Smooth muscle cell (in vitro differentiated cells): ENCODE measurements around the gene KDM2A. TPM values are rescaled to one million over a fixed set of nuclear protein-coding genes. Genes with fewer than 3 reads are reported as not detected.

Experiments used
- DNase-seq: peaks from one replicate; lab custom pipeline; 2025; ENCODE audit not compliant: unreplicated experiment; lab: John Stamatoyannopoulos, UW
- H2AFZ ChIP-seq: fragments of 200-600 bp; sonication (generic); 2 replicates; pipeline ENCODE4 v1.6.0; 2016; ENCODE audit warnings: antibody characterized with exemption, low read depth, mild to moderate bottlenecking
- H3F3A ChIP-seq: fragments of 200-600 bp; sonication (generic); 2 replicates; pipeline ENCODE4 v1.6.0; 2017; ENCODE audit warnings: antibody characterized with exemption, low read depth
- H3K27ac ChIP-seq: fragments of 200-600 bp; sonication (generic); 2 replicates; pipeline ENCODE4 v1.5.1; 2016; ENCODE audit warnings: low read depth, mild to moderate bottlenecking
- H3K27me3 ChIP-seq: fragments of 200-600 bp; sonication (generic); 2 replicates; pipeline ENCODE4 v1.6.1; 2016; ENCODE audit warnings: low read depth, mild to moderate bottlenecking
- H3K36me3 ChIP-seq: fragments of 200-600 bp; sonication (generic); 2 replicates; pipeline ENCODE4 v1.5.1; 2016; ENCODE audit warnings: low read depth
- H3K4me1 ChIP-seq: fragments of 200-600 bp; sonication (generic); 2 replicates; pipeline ENCODE4 v1.5.1; 2016; ENCODE audit warnings: low read depth
- H3K4me2 ChIP-seq: fragments of 200-600 bp; sonication (generic); 2 replicates; pipeline ENCODE4 v1.6.0; 2016; ENCODE audit warnings: mild to moderate bottlenecking
- H3K4me3 ChIP-seq: fragments of 200-600 bp; sonication (generic); 2 replicates; pipeline ENCODE4 v1.5.1; 2016; ENCODE audit warnings: mild to moderate bottlenecking
- H3K79me2 ChIP-seq: fragments of 200-600 bp; sonication (generic); 2 replicates; pipeline ENCODE4 v1.6.0; 2016; ENCODE audit warnings: low read depth, mild to moderate bottlenecking
- H3K9ac ChIP-seq: fragments of 200-600 bp; sonication (generic); 2 replicates; pipeline ENCODE4 v1.6.0; 2016; ENCODE audit warnings: low read depth
- H3K9me3 ChIP-seq: fragments of 200-600 bp; sonication (generic); replicated peaks from 2 replicates; pipeline ENCODE4 v1.5.1; 2016; ENCODE audit warnings: low read depth
- H4K20me1 ChIP-seq: fragments of 200-600 bp; sonication (generic); 2 replicates; pipeline ENCODE4 v1.6.0; 2016; ENCODE audit warnings: low read depth
- WGBS: methylation state at CpG from one replicate; pipeline ENCODE4 v1.1.7; 2016; ENCODE audit warnings: low lambda C conversion rate; 5-methylcytosine and 5-hydroxymethylcytosine counted together
- polyA plus RNA-seq: library from polyadenylated mRNA; unstranded; fragments of >200 nt; fragmentation: Nextera tagmentation; extraction: Ambion mirVana; gene quantifications from 2 replicates; pipeline ENCODE4 v1.2.1, GENCODE V29; 2016
- total RNA-seq: library from RNA; depleted of rRNA; stranded (reverse); fragments of >200 nt; gene quantifications from 2 replicates; pipeline ENCODE4 v1.2.3, GENCODE V29; 2014
- TF ChIP-seq, protein P1 (sequence below): fragments of 200-600 bp; sonication (generic); IDR thresholded peaks from 2 replicates; pipeline ENCODE4 v1.5.1; 2017; ENCODE audit warnings: borderline replicate concordance, mild to moderate bottlenecking, antibody characterized with exemption; ENCODE audit not compliant: insufficient read depth, poor library complexity, severe bottlenecking

The KDM2A gene
- total and polyA plus RNA-seq, 2 experiments from 2014 or later: 18.9 to 44.9 TPM

DNA sequence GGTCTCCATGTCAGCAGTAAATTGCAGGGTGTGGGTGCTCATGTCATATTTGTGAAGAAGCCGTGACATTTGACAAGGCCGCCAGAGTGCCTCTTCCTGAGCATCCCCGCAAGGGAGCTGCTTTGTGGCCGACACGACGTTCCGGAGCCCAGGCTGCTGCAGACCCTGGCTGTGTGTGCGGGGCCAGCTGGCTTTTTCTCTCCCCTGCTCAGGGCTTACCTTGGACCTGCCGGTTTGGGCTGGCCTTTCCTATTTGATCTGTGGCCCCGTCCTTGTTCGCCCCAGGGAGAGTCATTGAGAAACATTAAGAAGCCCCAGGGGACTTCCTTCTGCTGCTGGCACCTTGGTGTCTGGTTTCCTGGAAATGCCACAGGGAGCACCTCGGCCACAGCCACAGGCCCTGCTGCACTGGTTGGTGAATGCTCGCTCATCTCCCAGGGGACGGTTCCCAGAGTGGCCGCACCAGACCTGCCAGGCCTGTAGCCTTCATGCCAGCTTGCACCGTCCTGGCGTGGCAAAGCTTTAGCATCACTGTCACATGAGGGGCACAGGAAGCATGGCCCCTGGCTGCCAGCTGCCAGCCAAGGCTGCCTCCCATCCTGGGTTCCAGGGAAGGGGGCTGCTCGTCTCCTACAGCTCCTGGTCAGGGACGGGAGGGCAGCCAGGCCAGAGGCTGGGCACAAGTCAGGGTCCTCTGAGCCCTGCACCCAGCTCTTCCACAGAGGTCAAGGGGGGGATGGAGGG lies 152.7 kb downstream of the KDM2A start:
- TF ChIP-seq, protein P1, sequence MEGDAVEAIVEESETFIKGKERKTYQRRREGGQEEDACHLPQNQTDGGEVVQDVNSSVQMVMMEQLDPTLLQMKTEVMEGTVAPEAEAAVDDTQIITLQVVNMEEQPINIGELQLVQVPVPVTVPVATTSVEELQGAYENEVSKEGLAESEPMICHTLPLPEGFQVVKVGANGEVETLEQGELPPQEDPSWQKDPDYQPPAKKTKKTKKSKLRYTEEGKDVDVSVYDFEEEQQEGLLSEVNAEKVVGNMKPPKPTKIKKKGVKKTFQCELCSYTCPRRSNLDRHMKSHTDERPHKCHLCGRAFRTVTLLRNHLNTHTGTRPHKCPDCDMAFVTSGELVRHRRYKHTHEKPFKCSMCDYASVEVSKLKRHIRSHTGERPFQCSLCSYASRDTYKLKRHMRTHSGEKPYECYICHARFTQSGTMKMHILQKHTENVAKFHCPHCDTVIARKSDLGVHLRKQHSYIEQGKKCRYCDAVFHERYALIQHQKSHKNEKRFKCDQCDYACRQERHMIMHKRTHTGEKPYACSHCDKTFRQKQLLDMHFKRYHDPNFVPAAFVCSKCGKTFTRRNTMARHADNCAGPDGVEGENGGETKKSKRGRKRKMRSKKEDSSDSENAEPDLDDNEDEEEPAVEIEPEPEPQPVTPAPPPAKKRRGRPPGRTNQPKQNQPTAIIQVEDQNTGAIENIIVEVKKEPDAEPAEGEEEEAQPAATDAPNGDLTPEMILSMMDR: no peak
- no peak overlapping the region for H3K9ac ChIP-seq
- H3K4me3 ChIP-seq: no peak overlapping the region
- H3K27me3 ChIP-seq: no peaks in the 10 kb centered on the region
- no peak overlapping the region for H3K4me2 ChIP-seq
- no peak overlapping the region for H2AFZ ChIP-seq
- H3F3A ChIP-seq: no peaks in the 10 kb centered on the region
- H3K9me3 ChIP-seq: no peaks in the 10 kb centered on the region
- peaks cover 30% of the 10 kb centered on the region for H3K4me1 ChIP-seq
- WGBS: 89% methylated on average over 19 of the region's 19 CpGs
- peaks cover 92% of the 10 kb centered on the region for H4K20me1 ChIP-seq
- no peak overlapping the region for H3K27ac ChIP-seq
- H3K79me2 ChIP-seq: peaks cover 97% of the 10 kb centered on the region
- no peak for DNase-seq
- H3K36me3 ChIP-seq: no peaks in the 10 kb centered on the region

- no peak overlapping the region for H2AFZ ChIP-seq
- H3K4me2 ChIP-seq: no peak overlapping the region
- H3K36me3 ChIP-seq: no peaks in the 10 kb centered on the region
- no peaks in the 10 kb centered on the region for H3K27me3 ChIP-seq
- H3K9me3 ChIP-seq: no peaks in the 10 kb centered on the region
- no peaks in the 10 kb centered on the region for H3F3A ChIP-seq
- H3K4me1 ChIP-seq: peaks cover 39% of the 10 kb centered on the region
- H4K20me1 ChIP-seq: peaks cover 97% of the 10 kb centered on the region
- peaks cover 97% of the 10 kb centered on the region for H3K79me2 ChIP-seq
- no peak overlapping the region for H3K9ac ChIP-seq
- 93% methylated on average over 23 of the region's 23 CpGs for WGBS
- H3K27ac ChIP-seq: no peak overlapping the region
- no peak overlapping the region for H3K4me3 ChIP-seq
- TF ChIP-seq, protein P1: no peak
- no peak for DNase-seq
Measured at GRCh38 chr11:67272327-67273259, 153.5 kb downstream of the KDM2A start.

DNA sequence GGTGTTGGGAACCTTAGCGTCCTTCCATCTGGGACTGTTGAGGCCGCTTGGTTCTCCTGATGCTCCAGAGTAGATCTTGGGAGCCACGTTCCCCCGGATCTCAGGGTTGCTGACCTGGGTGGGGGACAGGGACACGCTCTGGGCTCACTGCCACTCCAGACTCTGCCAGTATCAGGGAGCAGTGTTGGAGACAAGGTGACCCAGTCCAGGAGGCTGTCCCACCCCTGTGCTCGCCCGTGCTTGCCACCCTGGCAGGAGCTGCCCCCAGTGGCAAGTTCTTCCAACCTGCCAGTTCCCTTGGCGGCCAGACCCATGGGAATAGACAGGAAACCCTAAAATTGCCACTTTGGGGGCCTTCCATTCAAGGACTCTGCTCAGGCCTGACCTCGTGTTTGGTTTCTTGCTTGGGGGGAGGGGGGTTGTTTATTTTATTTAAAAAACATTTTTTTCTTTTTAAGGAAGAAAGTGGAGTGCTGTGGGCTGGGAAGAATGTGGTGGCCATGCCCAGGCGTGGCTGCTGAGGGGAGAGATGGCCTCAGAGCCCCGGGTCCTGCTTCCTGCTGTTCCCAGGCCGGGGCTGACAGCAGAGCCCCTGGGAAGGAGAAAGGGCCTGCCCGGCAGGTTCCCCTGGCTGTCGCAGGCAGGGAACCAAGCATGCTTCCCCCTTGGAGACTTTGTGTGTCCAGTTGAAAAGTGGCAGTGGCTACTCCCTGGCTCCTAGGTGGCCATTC lies 154.4 kb downstream of the KDM2A start:
- TF ChIP-seq, protein P1: no peak
- Histone ChIP-seq H3K4me3 (no peak overlapping the region), H4K20me1 (peaks cover 99% of the 10 kb centered on the region), H3K4me2 (no peak overlapping the region), H2AFZ (no peak overlapping the region), H3K9me3 (no peaks in the 10 kb centered on the region), H3K27me3 (no peaks in the 10 kb centered on the region), H3F3A (no peaks in the 10 kb centered on the region), H3K27ac (no peak overlapping the region), H3K36me3 (no peaks in the 10 kb centered on the region), H3K79me2 (peaks cover 94% of the 10 kb centered on the region), H3K9ac (no peak overlapping the region), H3K4me1 (peaks cover 39% of the 10 kb centered on the region)
- WGBS: 78% methylated on average over 14 of the region's 14 CpGs
- no peak for DNase-seq
